DMS79 (cell line): ENCODE measurements around the gene VEZT.
"Not testable (repeated sequence)": the region's sequence is repeated elsewhere in the genome, so short reads cannot be mapped to it uniquely, and the experiment has no call there.

Experiments
- DNase-seq: peaks from one replicate; lab custom pipeline; 2025; lab: John Stamatoyannopoulos, UW

VEZT gene, protein sequence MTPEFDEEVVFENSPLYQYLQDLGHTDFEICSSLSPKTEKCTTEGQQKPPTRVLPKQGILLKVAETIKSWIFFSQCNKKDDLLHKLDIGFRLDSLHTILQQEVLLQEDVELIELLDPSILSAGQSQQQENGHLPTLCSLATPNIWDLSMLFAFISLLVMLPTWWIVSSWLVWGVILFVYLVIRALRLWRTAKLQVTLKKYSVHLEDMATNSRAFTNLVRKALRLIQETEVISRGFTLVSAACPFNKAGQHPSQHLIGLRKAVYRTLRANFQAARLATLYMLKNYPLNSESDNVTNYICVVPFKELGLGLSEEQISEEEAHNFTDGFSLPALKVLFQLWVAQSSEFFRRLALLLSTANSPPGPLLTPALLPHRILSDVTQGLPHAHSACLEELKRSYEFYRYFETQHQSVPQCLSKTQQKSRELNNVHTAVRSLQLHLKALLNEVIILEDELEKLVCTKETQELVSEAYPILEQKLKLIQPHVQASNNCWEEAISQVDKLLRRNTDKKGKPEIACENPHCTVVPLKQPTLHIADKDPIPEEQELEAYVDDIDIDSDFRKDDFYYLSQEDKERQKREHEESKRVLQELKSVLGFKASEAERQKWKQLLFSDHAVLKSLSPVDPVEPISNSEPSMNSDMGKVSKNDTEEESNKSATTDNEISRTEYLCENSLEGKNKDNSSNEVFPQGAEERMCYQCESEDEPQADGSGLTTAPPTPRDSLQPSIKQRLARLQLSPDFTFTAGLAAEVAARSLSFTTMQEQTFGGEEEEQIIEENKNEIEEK

DNA sequence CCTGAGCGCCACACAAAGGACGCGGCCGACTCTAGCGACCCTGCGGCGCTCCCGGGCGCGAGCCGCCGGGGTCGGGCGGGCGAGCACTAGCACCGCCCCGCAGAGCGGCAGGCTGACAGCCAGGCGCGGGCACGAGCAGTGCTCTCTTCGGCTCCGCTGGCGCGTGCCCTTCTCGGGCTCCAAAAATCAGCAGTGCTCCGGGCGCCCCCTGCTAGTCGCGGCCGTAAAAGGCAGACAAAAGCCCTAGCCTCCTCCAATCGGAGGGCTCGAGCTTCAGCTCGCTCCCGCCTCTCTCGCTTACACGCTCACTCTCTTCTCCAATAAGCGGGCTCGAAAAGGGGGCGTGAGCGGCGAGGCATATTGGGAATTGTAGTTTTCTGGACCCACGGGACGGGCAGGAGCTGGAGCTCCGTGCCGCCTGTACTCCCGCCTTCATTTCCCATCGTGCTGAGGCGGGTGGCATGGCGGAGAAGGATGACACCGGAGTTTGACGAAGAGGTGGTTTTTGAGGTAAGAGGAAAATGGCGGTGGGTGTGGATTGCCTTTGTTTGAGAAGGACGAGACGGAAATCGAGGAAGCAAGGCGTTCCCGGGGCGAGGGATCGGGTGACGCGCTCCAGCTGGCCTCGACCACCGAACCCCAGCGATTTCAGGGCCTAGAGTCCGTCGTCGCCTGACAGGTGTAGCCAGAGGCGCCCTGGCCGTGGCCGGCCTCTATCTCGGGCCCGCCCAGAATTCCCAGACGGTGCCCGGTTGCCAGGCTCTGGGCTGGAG, at the start of gene VEZT, which contains the start of gene FGD6:
TSS of gene VEZT (plus strand) at position 431 of the 773 bp plus-strand sequence. CDS start at position 475, 44 bp downstream.
TSS of gene FGD6 (minus strand) at position 91 of the 773 bp plus-strand sequence. CDS start 227 bp downstream, outside the sequence.
- peak; percentile 99 for DNase-seq

DNA sequence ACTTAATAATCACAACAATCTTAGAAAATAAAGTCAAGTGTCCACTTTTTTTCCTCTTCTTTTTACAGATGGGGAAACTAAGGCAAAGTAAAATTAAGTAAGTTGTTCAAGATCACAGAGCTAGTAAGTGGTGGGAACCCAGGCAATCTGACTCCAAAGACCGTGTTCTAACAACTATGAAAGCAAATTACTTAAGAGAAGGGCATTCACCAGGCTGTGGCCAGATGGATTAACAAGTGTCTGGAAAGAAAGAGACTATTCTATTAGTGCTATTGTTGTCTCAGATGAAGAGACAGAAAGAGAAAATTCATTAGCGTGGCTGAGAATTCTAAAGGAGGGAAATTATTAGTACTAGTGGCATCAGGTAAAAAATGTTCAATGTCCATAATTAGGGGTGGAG, 48.9 kb upstream of the VEZT start:
- no peak for DNase-seq

DNA sequence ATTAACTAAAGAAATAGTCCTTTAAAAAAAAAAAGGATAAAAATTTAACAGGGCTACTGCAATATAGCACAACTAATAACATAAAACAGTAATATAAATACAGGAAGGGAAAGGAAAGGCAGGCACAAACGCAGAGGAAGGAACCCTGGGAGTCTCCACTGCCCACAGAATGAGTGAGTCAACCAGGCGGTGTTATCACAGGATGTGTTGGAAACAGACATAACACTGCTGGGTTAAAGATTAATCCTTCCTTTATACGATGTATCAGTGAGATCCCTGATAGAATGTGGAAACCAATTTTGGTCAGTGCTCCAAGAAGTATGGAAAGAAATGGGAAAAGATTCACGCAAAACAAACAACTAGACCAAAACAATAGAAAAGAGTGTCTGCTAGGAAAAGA, 48.2 kb upstream of the VEZT start:
- DNase-seq: no peak

DNA sequence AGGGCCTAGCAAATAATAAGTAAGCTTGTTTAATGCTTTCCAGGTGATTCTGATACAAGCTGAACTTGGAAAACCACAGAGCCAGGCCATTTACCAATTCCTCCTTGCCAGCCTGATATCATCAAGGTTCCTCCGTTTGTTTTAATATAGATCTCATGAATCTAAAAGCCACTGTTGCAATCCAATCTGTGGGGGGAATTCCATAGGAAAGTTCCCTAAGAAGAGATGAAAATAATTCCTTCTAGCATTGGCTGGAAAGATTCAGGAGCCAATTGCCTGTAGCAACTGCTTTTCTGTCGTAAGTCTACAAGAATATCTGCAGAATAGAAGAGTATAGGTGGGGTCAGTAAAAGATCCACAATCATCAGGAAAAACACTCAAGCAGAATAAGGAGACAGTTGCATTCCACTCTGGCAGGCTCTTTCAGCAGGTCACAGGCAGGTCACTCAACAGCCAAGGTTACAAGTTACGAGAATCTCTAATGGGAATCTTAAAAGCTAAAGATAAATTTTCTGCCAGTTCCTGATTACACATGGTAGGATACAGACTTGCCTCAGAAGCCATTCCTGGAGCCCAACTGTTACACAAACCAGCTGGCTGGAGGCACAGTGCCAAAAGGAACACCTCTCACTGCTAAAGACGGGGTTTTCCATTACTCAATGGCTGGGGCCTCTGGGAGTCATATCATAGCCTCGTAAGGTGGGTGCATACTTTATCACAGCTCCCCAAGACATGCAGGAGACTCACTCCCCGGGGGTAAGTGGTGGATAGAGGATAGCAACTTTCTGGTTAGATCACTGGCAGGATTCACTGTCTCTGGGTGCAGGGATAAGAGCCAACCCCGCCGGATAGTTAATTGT, 44.0 kb upstream of the VEZT start:
- DNase-seq: no peak

DNA sequence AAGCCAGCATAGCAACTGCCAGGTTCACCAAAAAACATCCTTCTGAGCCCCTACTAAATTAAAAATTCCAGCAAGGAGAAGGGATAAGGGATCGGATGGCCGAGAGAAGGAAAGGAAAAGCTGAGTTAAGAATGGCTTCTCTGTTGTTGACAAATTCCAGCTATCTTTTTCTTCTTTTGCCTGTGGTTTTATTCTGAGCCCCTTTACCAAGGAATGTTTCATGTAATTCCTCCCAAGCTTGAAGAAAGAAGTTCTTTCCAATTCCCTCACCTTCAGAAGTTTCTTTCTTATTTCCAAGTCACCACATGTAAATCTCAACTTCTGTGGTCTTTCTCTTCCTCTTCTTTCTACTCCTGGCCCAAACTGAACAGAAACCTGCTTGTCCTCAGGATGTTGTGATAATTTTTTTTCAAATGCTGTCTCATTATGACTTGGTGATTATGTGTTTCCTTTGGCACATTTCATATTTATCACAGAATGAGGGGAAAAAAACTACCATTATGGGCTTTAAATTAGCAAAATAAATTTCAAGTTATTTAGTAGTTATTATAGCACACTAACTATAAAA, 40.3 kb upstream of the VEZT start:
- DNase-seq: no peak

DNA sequence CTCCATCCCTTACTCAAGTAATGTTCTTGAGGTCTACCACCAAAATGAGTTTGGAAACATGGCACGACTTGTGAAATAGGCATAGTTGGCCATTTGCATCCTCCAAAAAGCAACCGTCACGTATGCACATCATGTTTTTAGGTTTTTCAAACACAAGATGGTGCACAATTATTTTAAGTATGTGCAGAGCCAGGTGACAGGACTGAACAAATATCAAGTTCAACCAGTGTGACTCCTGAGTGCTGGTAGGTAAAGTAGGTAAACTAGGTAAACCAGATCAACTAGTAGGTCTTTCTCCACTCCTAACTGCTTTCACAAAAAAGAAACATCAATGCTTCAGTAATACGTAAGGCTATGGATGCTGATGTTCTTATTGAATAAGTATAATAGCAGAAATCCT, 39.5 kb upstream of the VEZT start:
- DNase-seq: no peak

DNA sequence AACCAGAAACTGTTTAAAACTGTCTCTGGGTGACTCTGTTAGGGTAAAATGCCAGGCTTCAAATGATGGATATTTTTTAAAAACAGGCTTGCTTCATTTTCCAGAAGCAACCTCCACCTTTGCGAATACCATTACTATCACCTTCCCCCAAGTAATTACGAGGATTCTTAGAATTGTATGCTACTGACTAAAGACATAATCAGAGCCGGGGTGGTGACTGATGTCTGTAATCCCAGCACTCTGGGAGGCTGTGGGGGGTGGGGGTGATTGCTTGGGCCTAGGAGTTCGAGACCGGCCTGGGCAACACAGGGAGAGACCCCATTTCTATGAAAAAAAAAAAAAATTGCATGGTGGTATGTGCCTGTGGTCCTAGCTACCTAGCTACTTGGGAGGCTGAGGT, 38.6 kb upstream of the VEZT start:
- DNase-seq: no peak

DNA sequence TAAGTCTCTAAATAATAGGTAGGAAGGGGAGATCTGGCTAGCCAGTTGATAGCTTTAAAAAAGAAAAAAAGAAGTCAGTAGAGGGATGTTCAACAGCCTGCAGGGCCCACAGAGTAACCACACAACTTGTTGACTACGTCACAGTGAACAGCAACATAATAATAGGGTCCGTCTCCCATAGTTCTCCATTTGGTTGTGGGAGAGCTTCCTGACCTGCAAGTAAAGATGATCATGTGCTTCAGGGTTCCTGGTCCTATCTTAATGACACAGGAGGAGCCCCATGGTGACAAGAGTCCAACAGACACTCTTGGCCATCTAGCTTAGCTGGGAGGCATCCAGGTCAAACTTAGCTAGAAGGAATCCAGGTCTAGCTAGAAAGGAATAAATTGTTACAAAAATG, 36.5 kb upstream of the VEZT start:
- DNase-seq: no peak

DNA sequence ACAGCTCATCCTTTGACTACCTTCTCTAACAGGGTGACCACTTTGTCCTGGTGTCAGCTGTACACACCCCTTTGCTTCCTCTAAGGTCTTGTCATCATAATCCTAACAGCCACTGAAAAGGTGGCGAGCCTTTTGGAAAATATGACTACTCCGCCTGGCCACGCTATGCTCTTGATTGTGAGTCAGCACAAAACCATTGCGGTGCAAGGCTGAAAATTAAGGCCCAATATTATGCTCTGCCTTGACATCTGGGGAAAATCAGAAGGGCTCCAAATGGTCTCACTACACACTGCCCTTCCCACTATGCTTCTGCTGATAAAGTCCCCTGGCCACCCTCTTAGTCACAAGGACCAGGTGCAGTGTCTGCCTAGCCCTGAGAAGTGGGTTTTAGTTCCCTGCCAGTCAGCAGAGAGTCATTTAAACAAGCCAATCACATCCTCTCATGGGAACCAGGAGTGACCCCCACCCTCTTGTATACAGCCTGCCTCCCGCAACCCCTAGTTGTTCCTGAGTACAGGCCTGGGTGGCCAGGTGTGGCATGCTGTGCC, 34.7 kb upstream of the VEZT start:
- no peak for DNase-seq

DNA sequence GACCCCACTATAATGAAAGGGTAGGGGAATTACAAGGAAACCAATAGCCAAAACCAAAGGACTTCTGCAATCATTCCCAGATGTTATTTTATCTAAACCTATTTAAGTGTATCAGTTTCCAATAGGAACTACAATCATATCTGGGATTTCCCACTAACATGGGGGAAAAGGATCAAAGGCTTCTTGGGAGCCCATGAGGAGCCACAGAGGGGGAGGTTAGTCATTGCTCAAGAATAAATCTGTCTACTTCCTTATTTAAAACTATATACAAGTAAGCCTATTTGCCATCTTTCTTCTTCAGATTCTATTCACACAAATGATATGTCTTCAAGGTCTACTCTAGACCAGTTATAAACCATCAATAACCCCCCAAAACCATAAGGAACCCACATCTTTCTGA, 33.5 kb upstream of the VEZT start:
- DNase-seq: no peak

DNA sequence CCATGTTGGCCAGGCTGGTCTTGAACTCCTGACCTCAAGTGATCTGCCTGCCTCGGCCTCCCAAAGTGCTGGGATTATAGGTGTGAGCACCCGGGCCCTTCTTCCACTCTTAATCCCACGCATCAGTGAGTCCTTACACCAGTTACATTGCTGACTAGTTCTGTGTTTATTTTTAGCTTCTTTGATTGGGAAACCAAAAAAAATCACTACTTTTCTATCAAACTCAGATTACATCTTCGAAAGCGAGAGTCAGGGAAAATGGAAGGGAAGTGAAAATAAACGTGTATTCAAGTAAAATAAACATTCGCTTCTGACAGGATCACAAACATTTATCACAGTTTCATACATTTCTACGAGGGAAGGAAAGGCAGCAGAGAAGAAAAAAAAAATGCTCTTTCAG, 32.5 kb upstream of the VEZT start:
- DNase-seq: no peak

DNA sequence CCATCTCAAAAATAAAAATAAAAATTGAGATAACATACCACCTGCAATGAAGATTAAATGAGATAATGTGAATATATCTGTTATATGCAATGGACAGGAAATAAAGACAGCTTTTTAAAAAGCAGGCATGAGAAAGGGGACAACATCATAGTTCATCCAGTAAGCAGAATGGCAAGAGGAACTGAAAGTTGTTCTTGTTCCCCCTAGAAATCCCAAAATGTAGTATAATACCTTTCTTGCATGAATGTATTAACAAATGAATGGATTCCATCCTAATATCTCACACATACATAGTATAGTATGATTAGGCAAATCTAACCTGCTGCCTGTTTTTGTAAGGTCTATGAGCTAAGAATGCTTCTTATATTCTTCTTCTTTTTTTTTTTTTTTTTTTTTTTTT, 31.8 kb upstream of the VEZT start:
- no peak for DNase-seq

DNA sequence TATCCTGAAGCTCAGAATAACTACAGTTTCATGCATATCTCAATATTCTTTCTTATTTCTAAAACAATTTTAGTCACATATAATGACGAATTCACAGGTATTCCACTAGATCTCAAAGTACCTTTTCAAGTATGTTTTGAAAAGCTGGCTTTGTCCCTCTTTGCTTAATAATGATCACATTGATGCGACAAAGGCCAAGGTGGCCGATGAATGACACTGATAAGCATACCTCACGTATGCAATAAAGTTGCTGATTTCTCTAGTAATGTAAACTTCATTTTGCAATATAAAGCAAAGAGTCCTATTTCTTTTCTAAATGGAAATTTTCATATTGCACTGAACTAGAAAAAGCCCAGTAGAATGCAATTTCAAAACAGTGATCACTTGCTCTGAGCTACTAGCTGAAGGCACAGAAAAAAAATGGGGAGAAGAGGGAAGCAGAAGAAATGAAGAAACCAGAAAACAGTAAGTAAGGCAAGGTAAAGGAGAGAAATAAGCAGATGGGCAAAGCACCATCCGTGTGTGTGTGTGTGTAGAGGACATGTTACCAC, 29.7 kb upstream of the VEZT start:
- no peak for DNase-seq

DNA sequence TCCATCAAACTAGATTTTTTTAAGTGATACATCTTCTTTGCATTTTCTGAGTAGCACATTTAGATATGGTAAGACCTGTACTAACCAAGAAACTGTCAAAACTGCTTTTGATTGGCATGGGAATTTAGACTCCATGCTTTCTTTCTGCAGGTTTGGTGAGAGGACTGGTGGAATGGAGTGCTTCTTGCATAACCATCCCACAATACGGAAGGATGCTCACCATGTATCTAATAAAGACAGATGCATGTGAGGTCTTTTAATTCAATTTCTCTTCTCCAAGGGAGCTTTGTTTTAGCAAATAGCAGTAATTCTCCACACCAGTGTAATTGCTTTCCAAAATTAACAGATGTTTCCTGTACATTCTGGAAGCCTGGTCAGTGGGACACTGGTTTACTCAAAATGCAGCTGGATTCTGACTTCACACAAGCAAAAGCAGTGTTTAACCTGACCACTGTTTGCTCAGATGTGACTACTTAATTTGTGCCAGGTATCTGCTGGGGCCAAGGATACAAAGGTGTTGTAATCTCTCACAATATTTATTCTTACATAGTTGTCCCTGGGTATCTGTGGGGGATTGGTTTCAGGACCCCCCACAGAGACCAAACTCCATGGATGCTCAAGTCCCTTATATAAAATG, 26.4 kb upstream of the VEZT start:
- DNase-seq: no peak

DNA sequence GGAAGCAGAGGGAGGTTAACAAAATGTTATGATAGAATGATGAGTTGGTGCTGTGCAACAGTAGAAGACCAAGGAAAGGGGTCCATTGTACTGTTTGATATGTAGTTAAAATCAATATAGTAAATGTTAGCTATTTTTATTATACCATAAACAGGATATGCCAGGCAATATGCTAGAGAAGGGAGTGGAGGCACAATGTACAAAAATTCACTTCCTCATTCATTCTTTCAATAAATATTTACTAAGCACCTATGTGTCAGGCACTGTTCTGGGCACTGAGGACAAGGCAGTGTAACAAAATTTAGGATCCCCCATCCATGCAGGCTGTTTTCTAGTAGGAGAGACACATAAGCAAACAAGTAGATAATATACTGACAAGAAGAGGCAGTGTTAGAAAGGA, 25.3 kb upstream of the VEZT start:
- no peak for DNase-seq

DNA sequence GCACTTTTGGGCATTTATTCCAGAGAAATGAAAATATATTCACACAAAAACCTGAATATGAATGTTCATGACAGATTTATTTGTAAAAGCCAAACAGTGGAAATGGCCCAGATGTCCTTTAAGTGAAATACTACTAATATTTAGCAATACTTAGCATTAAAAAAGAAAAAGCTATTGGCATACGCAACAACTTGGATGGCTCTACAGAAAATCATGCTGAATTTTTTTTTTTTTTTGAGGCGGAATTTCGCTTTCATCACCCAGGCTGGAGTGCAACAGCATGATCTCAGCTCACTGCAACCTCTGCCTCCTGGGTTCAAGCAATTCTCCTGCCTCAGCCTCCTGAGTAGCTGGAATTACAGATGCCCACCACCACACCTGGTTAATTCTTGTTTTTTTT, 24.5 kb upstream of the VEZT start:
- DNase-seq: no peak

DNA sequence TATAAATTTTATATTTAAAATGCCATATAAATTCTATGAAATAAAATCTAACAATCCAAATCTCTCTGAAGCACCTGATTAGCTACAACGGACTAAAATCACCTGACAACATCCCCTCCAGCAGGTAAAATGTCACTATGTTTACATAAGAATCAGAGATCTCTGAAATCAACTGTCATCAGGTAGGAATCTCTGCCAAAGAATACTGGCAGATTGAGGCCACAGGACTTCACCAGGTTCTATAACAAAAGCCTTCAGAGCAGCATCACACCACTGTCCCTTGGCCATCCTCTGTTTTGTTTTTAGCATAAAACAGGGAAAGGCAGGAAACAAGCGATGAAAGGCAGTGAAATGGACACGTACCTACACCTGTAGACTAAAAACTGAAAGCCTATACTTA, 22.5 kb upstream of the VEZT start:
- DNase-seq: no peak

DNA sequence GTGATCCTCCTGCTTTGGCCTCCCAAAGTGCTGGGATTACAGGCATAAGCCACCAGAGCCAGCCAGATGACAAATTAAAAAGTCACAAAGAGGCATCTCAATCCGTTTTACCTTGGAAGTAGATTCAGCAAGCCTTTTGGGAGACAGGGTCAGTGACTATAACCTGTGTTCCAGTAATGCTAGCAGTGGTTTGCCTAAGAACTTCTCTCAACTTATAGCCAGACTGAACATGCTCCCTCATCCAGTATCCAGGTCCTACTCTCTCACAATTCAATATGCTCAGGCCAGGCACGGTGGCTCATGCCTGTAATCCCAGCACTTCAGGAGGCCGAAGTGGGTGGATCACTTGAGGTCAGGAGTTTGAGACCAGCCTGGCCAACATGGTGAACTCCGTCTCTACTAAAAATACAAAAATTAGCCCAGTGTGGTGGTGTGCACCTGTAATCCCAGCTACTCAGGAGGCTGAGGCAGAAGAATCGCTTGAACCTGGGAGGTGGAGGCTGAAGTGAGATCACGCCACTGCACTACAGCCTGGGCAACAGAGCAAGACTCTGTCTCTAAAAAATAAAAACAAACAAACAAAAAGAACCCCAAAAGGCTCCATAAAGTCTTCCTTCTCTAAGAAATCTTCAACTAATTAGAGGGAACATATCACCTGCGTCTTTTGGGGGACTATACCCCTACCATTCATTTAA, 20.6 kb upstream of the VEZT start:
- not testable (repeated sequence) for DNase-seq

DNA sequence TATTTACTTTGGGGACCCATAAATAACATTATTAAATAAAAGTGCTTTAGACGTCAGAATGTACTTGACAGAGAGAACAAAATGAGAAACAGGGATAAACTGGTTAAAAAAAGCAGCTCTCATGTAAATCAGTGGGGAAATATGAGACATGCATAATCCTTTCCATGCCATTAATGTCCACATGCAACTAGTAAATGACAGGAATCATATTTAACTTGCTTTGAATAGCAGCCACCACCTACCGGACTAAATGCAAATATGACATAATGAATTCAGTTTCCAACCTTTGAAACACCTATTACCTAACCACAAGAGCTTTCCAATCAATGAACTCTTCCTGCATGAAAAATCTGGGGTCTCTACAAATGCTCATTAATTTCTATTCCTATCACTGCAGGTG, 20.0 kb upstream of the VEZT start:
- DNase-seq: no peak

DNA sequence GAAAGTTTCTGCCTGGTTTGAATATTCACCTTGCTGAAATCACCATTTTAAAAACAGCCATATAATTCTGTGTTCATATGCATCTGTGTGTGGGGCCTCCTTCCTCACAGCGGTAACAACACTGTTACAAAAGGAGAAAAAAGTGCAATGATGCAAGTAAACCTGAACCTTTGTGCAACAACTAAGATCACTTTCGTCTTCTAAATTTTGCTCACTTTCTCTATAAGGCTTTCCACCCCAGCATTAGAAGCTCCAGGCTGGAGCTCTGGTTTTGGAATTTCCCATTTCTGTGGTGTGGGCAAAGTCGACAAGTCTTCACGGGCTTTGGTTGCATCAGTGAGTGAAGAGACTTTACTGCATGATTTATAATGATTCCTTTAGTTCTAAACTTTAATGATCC, 18.7 kb upstream of the VEZT start:
- DNase-seq: no peak
